ENCODE results near the gene CELA3B. TPM values are rescaled to one million over a fixed set of nuclear protein-coding genes. Genes with fewer than 3 reads are reported as not detected.

The CELA3B gene
- total and polyA plus RNA-seq, 10 donors = 0.08 to 1.8 (median 0.49) TPM; not detected in 4

DNA sequence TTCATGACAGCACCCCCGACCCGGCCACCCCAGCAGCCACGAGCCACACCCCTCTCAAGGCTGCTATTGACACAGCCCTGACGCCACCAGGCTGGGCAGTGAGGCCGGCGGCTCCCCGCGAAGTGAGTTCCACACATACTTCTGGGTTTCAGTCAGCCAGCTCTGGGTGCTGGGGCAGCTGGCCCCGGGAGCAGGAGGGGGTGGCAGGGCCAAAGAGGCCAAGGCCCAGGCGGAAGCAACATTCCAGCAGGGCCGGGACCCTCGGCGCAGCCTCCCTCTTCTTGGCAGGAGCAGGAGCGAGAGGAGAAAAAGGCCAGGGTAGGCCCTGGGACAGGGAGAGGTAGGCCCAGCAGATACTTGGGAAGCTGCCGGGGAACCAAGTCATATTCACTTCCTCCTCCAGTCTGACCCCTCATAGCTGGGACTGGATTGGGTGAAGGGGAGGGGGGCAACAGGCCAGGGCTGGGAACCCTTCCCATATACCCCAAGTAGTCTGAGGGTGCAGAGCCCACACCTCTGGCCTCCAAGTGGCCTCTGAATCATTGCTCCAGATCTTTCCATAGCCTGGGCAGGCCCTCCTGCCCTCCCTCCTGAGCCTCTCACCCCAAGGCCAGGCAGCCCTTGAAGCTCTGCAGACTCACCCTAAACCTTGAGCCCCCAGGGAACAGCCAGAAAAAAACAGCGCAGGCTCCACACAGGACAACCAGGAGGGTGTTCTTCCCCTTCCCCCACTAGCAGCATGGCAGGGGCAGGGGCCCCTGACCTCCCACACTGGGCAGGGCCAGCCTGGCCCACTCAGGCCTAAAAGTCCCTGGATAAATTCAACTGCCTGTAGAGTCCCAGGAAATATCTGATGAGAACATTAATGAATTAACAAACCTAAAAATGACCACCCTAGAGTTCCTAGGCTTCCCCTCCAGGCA, 45.4 kb upstream of the CELA3B start:
- Histone ChIP-seq H3K4me1 (peaks cover 6 to 91% (median 53%) of the 10 kb centered on the region in 6 donors), H3K9me3 (no peaks in the 10 kb centered on the region), H3K27ac (peak overlapping the region in 7 of 8 donors; percentile 26 to 81 (median 71)), H3K36me3 (no peaks in the 10 kb centered on the region), H3K27me3 (replicated peaks in 1 of 7) (peaks cover 0 to 12% (median 0%) of the 10 kb centered on the region in 7 donors), H3K4me3 (no peak overlapping the region)
- DNase-seq = peak; percentile 77
- intact Hi-C loops (cut with DNase I; ENCODE audit: low total_unique reads) = no loop called here
- TF ChIP-seq POLR2A (IDR thresholded peaks at IDR 0.05) (no peak), POLR2AphosphoS5 (IDR thresholded peaks at IDR 0.05) (peak; percentile 66 to 87 (median 74))
- TF ChIP-seq, protein P1, sequence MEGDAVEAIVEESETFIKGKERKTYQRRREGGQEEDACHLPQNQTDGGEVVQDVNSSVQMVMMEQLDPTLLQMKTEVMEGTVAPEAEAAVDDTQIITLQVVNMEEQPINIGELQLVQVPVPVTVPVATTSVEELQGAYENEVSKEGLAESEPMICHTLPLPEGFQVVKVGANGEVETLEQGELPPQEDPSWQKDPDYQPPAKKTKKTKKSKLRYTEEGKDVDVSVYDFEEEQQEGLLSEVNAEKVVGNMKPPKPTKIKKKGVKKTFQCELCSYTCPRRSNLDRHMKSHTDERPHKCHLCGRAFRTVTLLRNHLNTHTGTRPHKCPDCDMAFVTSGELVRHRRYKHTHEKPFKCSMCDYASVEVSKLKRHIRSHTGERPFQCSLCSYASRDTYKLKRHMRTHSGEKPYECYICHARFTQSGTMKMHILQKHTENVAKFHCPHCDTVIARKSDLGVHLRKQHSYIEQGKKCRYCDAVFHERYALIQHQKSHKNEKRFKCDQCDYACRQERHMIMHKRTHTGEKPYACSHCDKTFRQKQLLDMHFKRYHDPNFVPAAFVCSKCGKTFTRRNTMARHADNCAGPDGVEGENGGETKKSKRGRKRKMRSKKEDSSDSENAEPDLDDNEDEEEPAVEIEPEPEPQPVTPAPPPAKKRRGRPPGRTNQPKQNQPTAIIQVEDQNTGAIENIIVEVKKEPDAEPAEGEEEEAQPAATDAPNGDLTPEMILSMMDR (IDR thresholded peaks at IDR 0.05 in 8 of 11, conservative IDR thresholded peaks at IDR 0.05 in 3 of 11) = no peak
- WGBS, 5 donors = 62 to 69% (median 66%) methylated on average over 7 to 16 of the region's 16 CpGs

DNA sequence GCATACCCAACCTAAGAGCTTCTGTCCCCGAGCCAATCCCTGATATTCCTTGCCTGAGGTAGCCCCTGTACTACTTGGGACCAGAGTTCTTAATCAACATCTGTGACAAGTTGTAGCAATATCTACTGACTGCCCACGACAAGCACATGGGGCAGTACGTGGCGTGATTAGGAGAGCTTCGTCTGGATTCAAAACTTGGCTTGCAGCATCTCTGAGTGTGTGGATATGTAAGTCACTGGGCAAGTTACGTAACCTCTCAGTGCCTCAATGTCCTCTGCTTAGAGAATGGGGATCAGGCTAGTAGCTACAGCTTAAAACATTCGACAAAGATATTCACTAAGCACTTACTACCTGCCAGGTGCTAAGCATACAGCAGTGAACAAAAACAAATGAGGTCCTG, 44.7 kb upstream of the CELA3B start:
- WGBS, 5 donors = 60 to 82% (median 68%) methylated on average over 7 of the region's 7 CpGs
- no peaks in the 10 kb centered on the region for H3K36me3 ChIP-seq
- H3K9me3 ChIP-seq = no peaks in the 10 kb centered on the region
- peak overlapping the region in 7 of 8 donors; percentile 26 to 81 (median 71) for H3K27ac ChIP-seq
- peaks cover 0 to 17% (median 0%) of the 10 kb centered on the region in 7 donors for H3K27me3 ChIP-seq (replicated peaks in 1 of 7)
- intact Hi-C loops (cut with DNase I; ENCODE audit: low total_unique reads) = no loop called here
- peaks cover 6 to 89% (median 53%) of the 10 kb centered on the region in 6 donors for H3K4me1 ChIP-seq
- no peak overlapping the region for H3K4me3 ChIP-seq
- DNase-seq = no peak
- no peak for TF ChIP-seq POLR2A (IDR thresholded peaks at IDR 0.05)
- TF ChIP-seq, protein P1 (IDR thresholded peaks at IDR 0.05 in 8 of 11, conservative IDR thresholded peaks at IDR 0.05 in 3 of 11) = no peak
- TF ChIP-seq POLR2AphosphoS5 (IDR thresholded peaks at IDR 0.05) = no peak

DNA sequence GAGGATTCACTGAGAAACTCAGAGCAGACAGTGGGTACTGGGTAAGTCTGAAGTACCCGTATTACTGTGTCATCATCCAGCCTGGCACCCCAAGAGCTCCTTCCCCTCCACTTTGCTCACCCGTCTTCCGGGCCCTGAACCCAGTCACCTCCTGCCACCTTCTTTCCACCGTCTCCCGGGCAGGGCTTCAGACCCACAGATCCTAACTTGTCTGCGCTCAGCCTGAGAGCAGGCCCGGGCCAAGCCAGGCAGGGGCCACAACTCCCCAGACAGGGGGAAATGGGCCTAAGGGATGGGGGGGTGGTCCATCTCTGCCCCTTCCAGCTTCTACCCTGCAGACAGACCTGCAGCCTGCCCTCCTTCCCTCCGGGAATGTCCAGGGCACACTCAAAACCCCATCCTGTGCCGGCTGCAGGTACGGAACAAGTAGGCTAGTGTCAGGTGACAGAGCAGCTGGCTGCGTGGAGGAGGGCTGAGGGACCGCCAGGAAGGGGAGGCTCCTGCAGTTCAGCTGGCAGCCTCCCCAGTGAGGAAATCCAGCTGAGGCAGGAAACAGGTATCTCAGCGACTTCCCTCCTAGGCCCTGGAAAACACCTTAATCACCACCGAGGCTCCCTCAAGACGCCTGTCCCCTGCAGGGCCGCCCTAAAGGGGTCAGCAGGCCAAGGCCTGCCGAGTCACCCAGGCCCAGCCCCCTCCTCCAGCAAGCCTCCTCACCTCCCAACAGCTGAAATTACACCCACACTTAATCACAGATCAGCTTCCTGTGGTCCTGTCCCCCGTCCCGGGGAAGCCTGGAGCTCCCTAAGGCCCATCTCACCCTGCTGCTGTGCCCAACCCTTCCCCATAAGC, 43.2 kb upstream of the CELA3B start:
- DNase-seq = no peak
- 24 to 40% (median 37%) methylated on average over 15 to 19 of the region's 19 CpGs for WGBS, 5 donors
- H3K4me1 ChIP-seq = peaks cover 12 to 86% (median 57%) of the 10 kb centered on the region in 6 donors
- TF ChIP-seq POLR2AphosphoS5 (IDR thresholded peaks at IDR 0.05) (peak in 2 of 3 donors; percentile 22 to 65), POLR2A (IDR thresholded peaks at IDR 0.05) (no peak)
- H3K4me3 ChIP-seq = peak overlapping the region in 4 of 8 donors; percentile 16 to 81 (median 64)
- peak overlapping the region in 7 of 8 donors; percentile 12 to 81 (median 63) for H3K27ac ChIP-seq
- peaks cover 0 to 23% (median 0%) of the 10 kb centered on the region in 7 donors for H3K27me3 ChIP-seq (replicated peaks in 1 of 7)
- H3K36me3 ChIP-seq = no peaks in the 10 kb centered on the region
- H3K9me3 ChIP-seq = no peaks in the 10 kb centered on the region
- intact Hi-C loops (cut with DNase I; ENCODE audit: low total_unique reads) = no loop called here

DNA sequence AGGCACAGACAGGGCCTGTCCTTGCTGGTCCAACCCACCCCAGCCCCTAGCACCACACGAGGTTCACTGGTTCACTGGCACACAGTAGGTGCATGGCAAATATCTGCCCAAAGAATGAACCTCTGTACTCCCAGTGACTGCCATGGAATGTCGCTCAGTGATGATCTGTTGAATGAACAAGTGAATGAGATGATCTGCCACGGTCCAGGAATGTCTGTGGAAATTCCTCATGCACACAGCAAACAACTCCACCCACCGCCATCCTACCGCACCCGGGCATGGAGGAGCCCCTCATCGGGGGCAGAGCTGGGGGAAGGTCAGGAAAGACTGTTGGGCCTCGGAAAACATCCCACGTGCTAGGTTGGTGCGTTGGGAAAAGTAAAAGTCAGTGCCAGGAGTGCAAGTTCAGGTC, 41.4 kb upstream of the CELA3B start:
- peak overlapping the region in 6 of 8 donors; percentile 0 to 81 (median 60) for H3K4me3 ChIP-seq
- TF ChIP-seq POLR2A (IDR thresholded peaks at IDR 0.05) = no peak
- no peak for TF ChIP-seq POLR2AphosphoS5 (IDR thresholded peaks at IDR 0.05)
- TF ChIP-seq, protein P1 (IDR thresholded peaks at IDR 0.05 in 8 of 11, conservative IDR thresholded peaks at IDR 0.05 in 3 of 11) = no peak
- WGBS, 5 donors = 55 to 75% (median 70%) methylated on average over 10 of the region's 10 CpGs
- peak overlapping the region in 7 of 8 donors; percentile 11 to 81 (median 75) for H3K27ac ChIP-seq
- intact Hi-C loops (cut with DNase I; ENCODE audit: low total_unique reads) = no loop called here
- peaks cover 20 to 95% (median 69%) of the 10 kb centered on the region in 6 donors for H3K4me1 ChIP-seq
- H3K9me3 ChIP-seq = no peaks in the 10 kb centered on the region
- H3K27me3 ChIP-seq (replicated peaks in 1 of 7) = peaks cover 0 to 23% (median 0%) of the 10 kb centered on the region in 7 donors
- no peaks in the 10 kb centered on the region for H3K36me3 ChIP-seq
- DNase-seq = no peak
